GM10248 (cell line): ENCODE measurements around the gene UVRAG.

Experiments used
- CTCF ChIA-PET: fragments of 300-600 bp; sonication (Branson Sonifier 250); formaldehyde crosslinking; extraction: SDS; loops from one replicate; lab custom pipeline; 2021; ENCODE audit warnings: antibody characterized with exemption; lab: Yijun Ruan, JAX
- POLR2A ChIA-PET: fragments of 350-650 bp; sonication (Branson Sonifier 250); formaldehyde crosslinking; extraction: SDS; loops from one replicate; lab custom pipeline; 2020; ENCODE audit warnings: antibody characterized with exemption; lab: Yijun Ruan, JAX
- DNase-seq: peaks from one replicate; pipeline ENCODE4 v3.0.0; 2012; ENCODE audit errors: extremely low spot score
- TF ChIP-seq, protein P1 (sequence below): IDR thresholded peaks from 2 replicates; pipeline ENCODE4 v1.5.1; 2012; ENCODE audit warnings: mild to moderate bottlenecking, low read depth; ENCODE audit errors: extremely low read depth, missing control alignments, control extremely low read depth

Gene UVRAG

DNA sequence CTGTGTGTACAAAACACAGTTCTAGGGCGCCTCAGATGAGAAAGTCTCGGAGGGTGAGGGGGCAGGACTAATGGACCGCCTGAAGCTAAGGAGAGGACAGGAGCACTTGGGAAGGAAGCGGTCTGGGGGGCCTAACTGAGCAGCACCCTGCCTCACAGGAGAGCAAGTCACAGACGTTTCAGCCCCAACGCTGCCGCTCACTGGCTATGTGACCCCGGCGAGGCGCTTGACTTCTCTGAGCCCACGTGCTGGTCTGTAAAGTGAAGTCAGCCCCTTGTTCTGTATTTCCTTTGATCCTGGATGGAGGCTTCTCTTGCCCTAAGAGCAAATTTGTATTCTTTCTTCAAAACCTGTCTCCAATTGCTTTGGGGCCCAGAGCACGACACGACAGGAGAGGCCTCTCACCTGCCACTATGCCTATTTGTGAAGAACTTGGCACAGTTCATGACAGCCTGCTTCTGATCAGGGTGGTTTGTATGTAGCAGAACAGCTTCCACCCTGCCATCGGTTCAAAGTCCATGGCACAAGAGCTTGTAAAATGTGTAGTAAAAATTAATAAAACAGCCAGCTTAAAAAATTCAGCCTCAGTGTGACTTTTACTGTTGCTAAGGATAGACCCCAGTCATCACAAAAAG lies 332.2 kb downstream of the UVRAG start:
- POLR2A ChIA-PET = no interaction called here
- DNase-seq = no peak
- CTCF ChIA-PET = interaction anchor here (0.9 to 2.9 kb wide), 7 partner anchors 15 to 441 kb away, joined by 3 to 8 read pairs (median 5); no protein-coding TSS in a partner anchor
- TF ChIP-seq, protein P1, sequence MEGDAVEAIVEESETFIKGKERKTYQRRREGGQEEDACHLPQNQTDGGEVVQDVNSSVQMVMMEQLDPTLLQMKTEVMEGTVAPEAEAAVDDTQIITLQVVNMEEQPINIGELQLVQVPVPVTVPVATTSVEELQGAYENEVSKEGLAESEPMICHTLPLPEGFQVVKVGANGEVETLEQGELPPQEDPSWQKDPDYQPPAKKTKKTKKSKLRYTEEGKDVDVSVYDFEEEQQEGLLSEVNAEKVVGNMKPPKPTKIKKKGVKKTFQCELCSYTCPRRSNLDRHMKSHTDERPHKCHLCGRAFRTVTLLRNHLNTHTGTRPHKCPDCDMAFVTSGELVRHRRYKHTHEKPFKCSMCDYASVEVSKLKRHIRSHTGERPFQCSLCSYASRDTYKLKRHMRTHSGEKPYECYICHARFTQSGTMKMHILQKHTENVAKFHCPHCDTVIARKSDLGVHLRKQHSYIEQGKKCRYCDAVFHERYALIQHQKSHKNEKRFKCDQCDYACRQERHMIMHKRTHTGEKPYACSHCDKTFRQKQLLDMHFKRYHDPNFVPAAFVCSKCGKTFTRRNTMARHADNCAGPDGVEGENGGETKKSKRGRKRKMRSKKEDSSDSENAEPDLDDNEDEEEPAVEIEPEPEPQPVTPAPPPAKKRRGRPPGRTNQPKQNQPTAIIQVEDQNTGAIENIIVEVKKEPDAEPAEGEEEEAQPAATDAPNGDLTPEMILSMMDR = no peak

DNA sequence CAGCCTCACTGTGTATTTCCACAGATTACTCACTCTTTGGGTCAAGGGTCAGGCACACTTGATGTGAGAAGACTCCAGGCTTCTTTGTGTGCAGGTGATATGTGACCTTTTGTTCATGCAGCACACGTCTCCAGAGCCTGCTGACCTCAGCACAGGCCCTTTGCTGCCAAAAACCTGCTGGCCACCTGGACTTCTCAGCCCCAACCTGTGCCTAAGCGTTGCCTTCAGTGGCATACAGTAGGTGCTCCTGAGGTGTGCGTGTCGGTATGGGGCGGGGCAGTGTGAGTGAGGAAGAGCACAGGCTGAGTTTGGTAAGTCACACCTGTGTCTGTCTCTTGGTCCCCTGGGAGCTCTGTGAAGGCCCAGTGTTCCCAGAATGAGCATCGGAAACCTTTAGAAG lies 333.2 kb downstream of the UVRAG start:
- POLR2A ChIA-PET = no interaction called here
- DNase-seq = no peak
- TF ChIP-seq, protein P1 = no peak
- CTCF ChIA-PET = interaction anchor here (2.9 kb wide), 1 partner anchor 345 kb away, joined by 8 read pairs; no protein-coding TSS in a partner anchor

DNA sequence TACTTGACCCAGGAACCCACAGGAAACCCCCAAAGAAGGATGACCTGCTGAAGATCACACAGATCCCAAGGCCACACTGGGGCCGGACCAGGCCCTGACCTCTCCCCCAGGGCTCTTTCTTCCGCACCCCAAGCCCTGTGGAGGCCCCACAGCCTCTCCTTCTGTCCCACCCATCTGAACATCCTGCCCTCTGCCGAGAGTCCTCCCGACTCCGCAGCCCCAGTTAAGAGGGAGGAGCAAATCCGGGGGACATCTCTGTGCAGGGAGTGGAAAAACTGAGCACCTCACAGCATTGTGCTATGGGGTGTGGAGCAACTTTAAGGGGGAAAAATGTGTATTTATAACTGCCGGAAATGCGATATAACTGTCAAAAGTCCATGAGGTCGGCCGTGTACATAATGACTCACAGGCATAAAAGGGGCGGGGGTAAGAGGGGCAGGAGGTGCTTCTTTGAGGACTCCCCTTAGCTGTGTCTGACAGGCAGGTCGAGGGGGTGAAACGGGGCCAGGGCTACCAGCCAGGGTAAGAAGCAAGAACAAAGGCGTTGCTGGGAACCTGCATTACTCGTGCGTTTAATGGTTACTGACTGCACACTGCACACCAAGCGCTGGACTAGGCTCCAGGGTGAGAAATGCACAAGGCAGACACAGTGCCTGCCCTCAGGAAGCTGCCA lies 334.1 kb downstream of the UVRAG start:
- TF ChIP-seq, protein P1 = no peak
- ChIA-PET POLR2A (no interaction called here), CTCF (interaction anchor here (1.5 to 2.9 kb wide), 4 partner anchors 59 to 346 kb away, joined by 5 to 9 read pairs (median 8); no protein-coding TSS in a partner anchor)
- no peak for DNase-seq

DNA sequence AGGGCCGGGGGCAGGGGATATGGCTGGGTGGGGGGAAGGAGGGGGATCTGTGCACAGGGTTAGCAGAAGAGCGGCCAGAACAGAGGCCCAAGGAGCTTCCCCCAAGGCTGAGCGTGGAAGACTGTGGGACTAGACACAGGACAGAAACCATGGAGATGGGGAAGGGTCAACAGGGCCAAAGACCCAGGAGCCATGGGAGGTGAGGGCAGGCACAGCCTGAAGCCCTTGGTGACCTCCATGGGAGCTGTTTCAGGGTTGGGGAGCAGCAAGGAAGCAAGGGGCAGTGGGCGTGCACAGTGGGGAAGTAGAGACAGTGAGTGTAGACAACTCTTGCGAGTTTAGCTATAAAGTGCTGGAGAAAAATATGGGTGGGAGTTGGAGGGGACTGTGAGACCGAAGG lies 334.7 kb downstream of the UVRAG start:
- ChIA-PET POLR2A (no interaction called here), CTCF (interaction anchor here (0.8 to 2.9 kb wide), 5 partner anchors 58 to 347 kb away, joined by 3 to 9 read pairs (median 8); no protein-coding TSS in a partner anchor)
- DNase-seq = no peak
- TF ChIP-seq, protein P1 = no peak

DNA sequence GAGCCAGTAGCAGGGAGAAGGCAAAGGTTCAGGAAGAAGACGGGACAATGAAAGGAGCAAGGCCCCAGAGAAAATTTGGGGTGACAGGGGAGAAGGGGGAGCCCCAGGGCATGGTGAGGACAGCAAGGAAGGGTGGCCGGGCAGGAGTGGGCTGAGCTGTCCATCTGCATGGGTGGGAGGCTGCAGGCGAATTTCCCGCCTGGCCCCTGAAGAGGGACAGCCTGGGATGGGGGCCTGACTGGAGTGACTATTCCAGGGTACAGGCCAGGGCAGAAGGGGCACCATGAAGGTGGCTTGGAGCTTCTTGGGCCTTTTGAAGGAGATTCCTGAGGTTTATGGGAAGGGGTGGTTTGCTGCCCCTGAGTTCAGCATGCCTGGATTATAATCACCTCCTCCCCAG lies 335.1 kb downstream of the UVRAG start:
- ChIA-PET POLR2A (no interaction called here), CTCF (interaction anchor here (0.8 to 2.9 kb wide), 5 partner anchors 57 to 347 kb away, joined by 3 to 9 read pairs (median 8); no protein-coding TSS in a partner anchor)
- TF ChIP-seq, protein P1 = no peak
- no peak for DNase-seq

DNA sequence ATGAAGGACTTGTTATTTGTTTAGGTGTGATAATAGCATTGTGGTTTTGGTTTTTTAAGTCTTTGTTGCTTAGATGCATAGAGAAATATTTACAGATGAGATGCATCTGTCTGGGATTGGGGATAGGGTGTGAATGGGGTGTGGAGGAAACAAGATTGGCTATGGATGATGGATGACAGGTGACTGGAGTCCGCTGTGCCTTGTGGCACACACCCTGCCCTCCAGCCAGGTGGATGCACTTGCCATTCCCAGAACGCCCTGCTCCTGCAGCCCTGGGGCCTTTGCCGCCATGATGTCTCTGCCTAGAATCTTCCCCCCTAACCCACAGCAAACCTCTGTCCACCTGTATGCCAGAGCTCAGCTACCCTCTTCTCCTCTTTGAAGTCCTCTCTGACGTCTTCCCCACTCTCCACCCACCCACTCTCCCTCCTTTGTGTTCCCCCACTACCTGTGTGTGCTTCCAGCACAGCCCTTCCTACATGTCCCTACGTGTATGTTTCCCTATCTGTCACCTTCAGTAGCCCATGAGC lies 336.6 kb downstream of the UVRAG start:
- ChIA-PET CTCF (interaction anchor here (0.6 to 3.2 kb wide), 81 partner anchors 8 to 553 kb away, joined by 3 to 70 read pairs (median 5); partner anchors contain the start of gene MOGAT2), POLR2A (no interaction called here)
- DNase-seq = no peak

More for the DNA sequence above, 336.6 kb downstream of the UVRAG start:
- TF ChIP-seq, protein P1 = no peak
